GM12878 (cell line): ENCODE measurements around the gene FYTTD1. TPM values are rescaled to one million over a fixed set of nuclear protein-coding genes. Genes with fewer than 3 reads are reported as not detected.
A peak's percentile ranks its signal among the peaks of the same experiment; 100 is the strongest.

Experiments
- ATF7 ChIP-seq: fragments of 450-650 bp; IDR thresholded peaks from 2 replicates; pipeline ENCODE4 v1.6.1; 2016; ENCODE audit warnings: low read depth, mild to moderate bottlenecking
- BACH1 ChIP-seq: fragments of 450-650 bp; IDR thresholded peaks from 2 replicates; pipeline ENCODE4 v1.6.1; 2017; ENCODE audit warnings: mild to moderate bottlenecking, borderline replicate concordance
- BCLAF1 ChIP-seq: fragments of 450-650 bp; IDR thresholded peaks from 2 replicates; pipeline ENCODE4 v1.6.1; 2017; ENCODE audit warnings: antibody characterized with exemption, mild to moderate bottlenecking, moderate library complexity
- BHLHE40 ChIP-seq, 2 experiments: fragments of 450-650 bp in 1 of 2; IDR thresholded peaks; 2 replicates each; pipeline ENCODE4 v1.6.1; 2011 to 2017; ENCODE audit warnings: low read depth in 2 of 2, borderline replicate concordance in 1 of 2, improper control_type of control experiment in 1 of 2, low read length in 1 of 2, mild to moderate bottlenecking in 1 of 2
- BRCA1 ChIP-seq: IDR thresholded peaks from 2 replicates; pipeline ENCODE4 v1.6.1; 2011; ENCODE audit warnings: low read depth, low read length, improper control_type of control experiment
- CREM ChIP-seq: IDR thresholded peaks from 2 replicates; pipeline ENCODE4 v1.6.1; 2014; ENCODE audit warnings: antibody characterized with exemption, low read depth
- GATAD2B ChIP-seq: fragments of 450-650 bp; conservative IDR thresholded peaks from 2 replicates; pipeline ENCODE4 v1.6.1; 2017; ENCODE audit warnings: low read depth, mild to moderate bottlenecking, moderate library complexity
- HDAC2 ChIP-seq: fragments of 200-600 bp; sonication (generic); IDR thresholded peaks from 2 replicates; pipeline ENCODE4 v1.6.1; 2017
- IKZF1 ChIP-seq: fragments of 450-650 bp; conservative IDR thresholded peaks from 2 replicates; pipeline ENCODE4 v1.6.1; 2017; ENCODE audit warnings: antibody characterized with exemption, mild to moderate bottlenecking
- NFIC ChIP-seq: IDR thresholded peaks from 2 replicates; pipeline ENCODE4 v1.6.1; 2012; ENCODE audit warnings: low read depth, mild to moderate bottlenecking, inconsistent platforms, low read length, moderate library complexity
- NFXL1 ChIP-seq: fragments of 450-650 bp; IDR thresholded peaks from 2 replicates; pipeline ENCODE4 v1.6.1; 2017; ENCODE audit warnings: antibody characterized with exemption, mild to moderate bottlenecking, borderline replicate concordance
- NR2F1 ChIP-seq: fragments of 450-650 bp; conservative IDR thresholded peaks from 2 replicates; pipeline ENCODE4 v1.6.1; 2017; ENCODE audit warnings: mild to moderate bottlenecking
- RELB ChIP-seq: fragments of 450-650 bp; IDR thresholded peaks from 2 replicates; pipeline ENCODE4 v1.6.1; 2017; ENCODE audit warnings: low read depth, mild to moderate bottlenecking, moderate library complexity
- RFX5 ChIP-seq: IDR thresholded peaks from 2 replicates; pipeline ENCODE4 v1.6.1; 2011; ENCODE audit warnings: low read depth, low read length, improper control_type of control experiment
- SMARCA5 ChIP-seq: fragments of 450-650 bp; IDR thresholded peaks from 2 replicates; pipeline ENCODE4 v1.6.1; 2017; ENCODE audit warnings: mild to moderate bottlenecking
- SPI1 ChIP-seq: IDR thresholded peaks from 2 replicates; pipeline ENCODE4 v1.6.1; 2011; ENCODE audit warnings: low read depth, mild to moderate bottlenecking, low read length, moderate library complexity, borderline replicate concordance; ENCODE audit not compliant: insufficient read depth
- SREBF2 ChIP-seq: IDR thresholded peaks from 2 replicates; pipeline ENCODE4 v1.6.1; 2012; ENCODE audit warnings: mild to moderate bottlenecking, low read length
- SUZ12 ChIP-seq: fragments of 200-600 bp; sonication (generic); IDR thresholded peaks from one replicate; pipeline ENCODE4 v1.6.1; 2018; ENCODE audit warnings: antibody characterized with exemption, mild to moderate bottlenecking; ENCODE audit not compliant: unreplicated experiment
- polyA plus RNA-seq, 11 experiments: library from polyadenylated mRNA; depleted of rRNA in 4 of 11; unstranded in 6 of 11; stranded (reverse) in 5 of 11; fragments of >200 nt; fragmentation: Nextera tagmentation in 4 of 11; fragmentation: Illumina TruSeq in 1 of 11; extraction: Ambion mirVana in 4 of 11; extraction: Trizol in 1 of 11; gene quantifications; 1 replicate in 1 of 11; 2 replicates in 10 of 11; pipeline versions ENCODE4 v1.2.1 to v1.2.3, GENCODE V29; 2011 to 2016; ENCODE audit warnings: inconsistent platforms in 2 of 11, missing spikeins in 2 of 11, low read depth in 1 of 11
- total RNA-seq, 4 experiments: library from RNA; depleted of rRNA in 3 of 4; stranded (reverse); fragments of >200 nt in 3 of 4; fragmentation: Illumina TruSeq in 1 of 4; extraction: Trizol in 1 of 4; gene quantifications; 2 replicates each; pipeline versions ENCODE4 v1.2.1 to v1.2.3, GENCODE V29; 2013 to 2021
- TF ChIP-seq, protein P1 (sequence below): fragments of 450-650 bp; IDR thresholded peaks from 2 replicates; pipeline ENCODE4 v1.6.1; 2016; ENCODE audit warnings: mild to moderate bottlenecking
- TF ChIP-seq, protein P2 (sequence below): fragments of 450-650 bp; IDR thresholded peaks from 2 replicates; pipeline ENCODE4 v1.6.1; 2017; ENCODE audit warnings: mild to moderate bottlenecking, moderate library complexity
- TF ChIP-seq, protein P3 (sequence below): fragments of 450-650 bp; IDR thresholded peaks from 2 replicates; pipeline ENCODE4 v1.6.1; 2016; ENCODE audit warnings: mild to moderate bottlenecking

FYTTD1 gene
- total and polyA plus RNA-seq, 10 of the 15 experiments (the other 5 are each of a cell fraction or from before 2014, with no cell fraction given) = 25.5 to 101 (median 59.4) TPM

GRCh38 chr3:197782230-197782629 lies 32.5 kb downstream of the FYTTD1 start (continued):
- no peak for TF ChIP-seq GATAD2B
- TF ChIP-seq SMARCA5 = no peak
- TF ChIP-seq RFX5 = no peak
- TF ChIP-seq SUZ12 = no peak
- peak; percentile 57; the same call in 1 of the 2 replicates for TF ChIP-seq NFIC
- peak; percentile 56 for TF ChIP-seq IKZF1
- TF ChIP-seq NR2F1 = no peak
- TF ChIP-seq SPI1 = peak; percentile 48
- no peak for TF ChIP-seq SREBF2
- no peak for TF ChIP-seq BACH1
- TF ChIP-seq RELB = peak; percentile 69; the same call in 1 of the 2 replicates
- no peak for TF ChIP-seq HDAC2
- peak; percentile 29; the same call in 1 of the 2 replicates for TF ChIP-seq CREM
- TF ChIP-seq, protein P1, sequence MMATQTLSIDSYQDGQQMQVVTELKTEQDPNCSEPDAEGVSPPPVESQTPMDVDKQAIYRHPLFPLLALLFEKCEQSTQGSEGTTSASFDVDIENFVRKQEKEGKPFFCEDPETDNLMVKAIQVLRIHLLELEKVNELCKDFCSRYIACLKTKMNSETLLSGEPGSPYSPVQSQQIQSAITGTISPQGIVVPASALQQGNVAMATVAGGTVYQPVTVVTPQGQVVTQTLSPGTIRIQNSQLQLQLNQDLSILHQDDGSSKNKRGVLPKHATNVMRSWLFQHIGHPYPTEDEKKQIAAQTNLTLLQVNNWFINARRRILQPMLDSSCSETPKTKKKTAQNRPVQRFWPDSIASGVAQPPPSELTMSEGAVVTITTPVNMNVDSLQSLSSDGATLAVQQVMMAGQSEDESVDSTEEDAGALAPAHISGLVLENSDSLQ = peak; percentile 14; the same call in 1 of the 2 replicates
- TF ChIP-seq NFXL1 = no peak
- TF ChIP-seq BCLAF1 = no peak
- TF ChIP-seq BHLHE40 (IDR thresholded peaks at IDR 0.05; ENCODE audit: borderline replicate concordance in 1 of 2, low read depth in 2 of 2, low read length in 1 of 2) = peak; percentile 43 to 53; a peak in 1 of 4 replicates
- TF ChIP-seq BRCA1 = no peak
- TF ChIP-seq, protein P2, sequence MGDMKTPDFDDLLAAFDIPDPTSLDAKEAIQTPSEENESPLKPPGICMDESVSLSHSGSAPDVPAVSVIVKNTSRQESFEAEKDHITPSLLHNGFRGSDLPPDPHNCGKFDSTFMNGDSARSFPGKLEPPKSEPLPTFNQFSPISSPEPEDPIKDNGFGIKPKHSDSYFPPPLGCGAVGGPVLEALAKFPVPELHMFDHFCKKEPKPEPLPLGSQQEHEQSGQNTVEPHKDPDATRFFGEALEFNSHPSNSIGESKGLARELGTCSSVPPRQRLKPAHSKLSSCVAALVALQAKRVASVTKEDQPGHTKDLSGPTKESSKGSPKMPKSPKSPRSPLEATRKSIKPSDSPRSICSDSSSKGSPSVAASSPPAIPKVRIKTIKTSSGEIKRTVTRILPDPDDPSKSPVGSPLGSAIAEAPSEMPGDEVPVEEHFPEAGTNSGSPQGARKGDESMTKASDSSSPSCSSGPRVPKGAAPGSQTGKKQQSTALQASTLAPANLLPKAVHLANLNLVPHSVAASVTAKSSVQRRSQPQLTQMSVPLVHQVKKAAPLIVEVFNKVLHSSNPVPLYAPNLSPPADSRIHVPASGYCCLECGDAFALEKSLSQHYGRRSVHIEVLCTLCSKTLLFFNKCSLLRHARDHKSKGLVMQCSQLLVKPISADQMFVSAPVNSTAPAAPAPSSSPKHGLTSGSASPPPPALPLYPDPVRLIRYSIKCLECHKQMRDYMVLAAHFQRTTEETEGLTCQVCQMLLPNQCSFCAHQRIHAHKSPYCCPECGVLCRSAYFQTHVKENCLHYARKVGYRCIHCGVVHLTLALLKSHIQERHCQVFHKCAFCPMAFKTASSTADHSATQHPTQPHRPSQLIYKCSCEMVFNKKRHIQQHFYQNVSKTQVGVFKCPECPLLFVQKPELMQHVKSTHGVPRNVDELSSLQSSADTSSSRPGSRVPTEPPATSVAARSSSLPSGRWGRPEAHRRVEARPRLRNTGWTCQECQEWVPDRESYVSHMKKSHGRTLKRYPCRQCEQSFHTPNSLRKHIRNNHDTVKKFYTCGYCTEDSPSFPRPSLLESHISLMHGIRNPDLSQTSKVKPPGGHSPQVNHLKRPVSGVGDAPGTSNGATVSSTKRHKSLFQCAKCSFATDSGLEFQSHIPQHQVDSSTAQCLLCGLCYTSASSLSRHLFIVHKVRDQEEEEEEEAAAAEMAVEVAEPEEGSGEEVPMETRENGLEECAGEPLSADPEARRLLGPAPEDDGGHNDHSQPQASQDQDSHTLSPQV = no peak
- no peak for TF ChIP-seq ATF7
- TF ChIP-seq, protein P3, sequence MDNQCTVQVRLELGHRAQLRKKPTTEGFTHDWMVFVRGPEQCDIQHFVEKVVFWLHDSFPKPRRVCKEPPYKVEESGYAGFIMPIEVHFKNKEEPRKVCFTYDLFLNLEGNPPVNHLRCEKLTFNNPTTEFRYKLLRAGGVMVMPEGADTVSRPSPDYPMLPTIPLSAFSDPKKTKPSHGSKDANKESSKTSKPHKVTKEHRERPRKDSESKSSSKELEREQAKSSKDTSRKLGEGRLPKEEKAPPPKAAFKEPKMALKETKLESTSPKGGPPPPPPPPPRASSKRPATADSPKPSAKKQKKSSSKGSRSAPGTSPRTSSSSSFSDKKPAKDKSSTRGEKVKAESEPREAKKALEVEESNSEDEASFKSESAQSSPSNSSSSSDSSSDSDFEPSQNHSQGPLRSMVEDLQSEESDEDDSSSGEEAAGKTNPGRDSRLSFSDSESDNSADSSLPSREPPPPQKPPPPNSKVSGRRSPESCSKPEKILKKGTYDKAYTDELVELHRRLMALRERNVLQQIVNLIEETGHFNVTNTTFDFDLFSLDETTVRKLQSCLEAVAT = no peak
